HT1080 (cell line): ENCODE measurements around the gene ZNF584. TPM values are rescaled to one million over a fixed set of nuclear protein-coding genes. Genes with fewer than 3 reads are reported as not detected.

ENCODE experiments used
- DNase-seq: peaks from one replicate; pipeline ENCODE4 v3.0.0-alpha.2; 2015; ENCODE audit warnings: low read depth
- small RNA-seq: library from RNA; depleted of rRNA; stranded (forward); fragments of <200 nt; gene quantifications from one replicate; pipeline ENCODE3, GENCODE V24; 2014
- total RNA-seq: library from RNA; depleted of rRNA; stranded (reverse); fragments of >200 nt; shearing (Covaris generic); gene quantifications from 2 replicates; pipeline ENCODE4 v1.2.3, GENCODE V29; 2014; rRNA removed

Gene ZNF584
- total RNA-seq, 1 experiment from 2014 or later = 33.4 TPM

- DNase-seq = no peak
Observed at GRCh38 chr19:58460039-58460438, 51.6 kb downstream of the ZNF584 start.

GRCh38 chr19:58466089-58466759, 57.8 kb downstream of the ZNF584 start:
- DNase-seq = no peak

- peak; percentile 93 for DNase-seq
Observed at GRCh38 chr19:58466760-58467589, 58.5 kb downstream of the ZNF584 start, which contains the start of gene ZNF324. TSS of gene ZNF324 (plus strand) at chr19:58467080. CDS start at chr19:58469186, 2,106 bp downstream.

Small RNA genes within 50 kb of the gene (small RNA-seq; reads per million reads assigned to genes)
- not detected for gene MIR4754
- not detected for gene RNA5SP473

Other genes with a start within 250 kb of the ZNF584 start
- 27.6 and 28.4 TPM in 2 replicates for gene ZNF274, start 225.6 kb upstream of the ZNF584 start, total RNA-seq
- 36.6 and 62.3 TPM in 2 replicates for gene ZNF544, start 179.7 kb upstream of the ZNF584 start, total RNA-seq
- gene ZNF8, start 129.7 kb upstream of the ZNF584 start, total RNA-seq = 3.1 TPM in 2 replicates
- 78.6 and 105 TPM in 2 replicates for gene ERVK3-1, start 103.3 kb upstream of the ZNF584 start, total RNA-seq
- gene ZSCAN22, start 81.7 kb upstream of the ZNF584 start, total RNA-seq = 3.7 and 5.2 TPM in 2 replicates
- 20.3 and 22.8 TPM in 2 replicates for gene A1BG, start 55.2 kb upstream of the ZNF584 start, total RNA-seq
- gene ZNF497, start 45.9 kb upstream of the ZNF584 start, total RNA-seq = 0.67 and 2.1 TPM in 2 replicates
- gene ZNF837, start 27.6 kb upstream of the ZNF584 start, total RNA-seq = 0.08 and 1.4 TPM in 2 replicates
- gene RPS5, start 21.4 kb upstream of the ZNF584 start, total RNA-seq = 3,183 and 4,090 TPM in 2 replicates
- 0.24 TPM in 1 of 2 replicates, not detected in the other for gene RNF225, start 13.0 kb upstream of the ZNF584 start, total RNA-seq
- gene ZNF132, start 31.5 kb downstream of the ZNF584 start, total RNA-seq = 3.5 and 4.3 TPM in 2 replicates
- gene ZNF324B, start 43.0 kb downstream of the ZNF584 start, total RNA-seq = 17.6 and 19.1 TPM in 2 replicates
- 13.5 and 17.2 TPM in 2 replicates for gene ZNF324, start 58.4 kb downstream of the ZNF584 start, total RNA-seq
- gene ZNF446, start 67.7 kb downstream of the ZNF584 start, total RNA-seq = 9.7 and 13.2 TPM in 2 replicates
- 26.3 and 28.9 TPM in 2 replicates for gene SLC27A5, start 103.3 kb downstream of the ZNF584 start, total RNA-seq
- 9.2 and 12.5 TPM in 2 replicates for gene ZBTB45, start 111.2 kb downstream of the ZNF584 start, total RNA-seq
- gene TRIM28, start 135.4 kb downstream of the ZNF584 start, total RNA-seq = 1,553 and 2,010 TPM in 2 replicates
- gene CHMP2A, start 146.5 kb downstream of the ZNF584 start, total RNA-seq = 98.7 and 107 TPM in 2 replicates
- 229 and 237 TPM in 2 replicates for gene UBE2M, start 150.0 kb downstream of the ZNF584 start, total RNA-seq
- 13.5 and 15.5 TPM in 2 replicates for gene MZF1, start 164.7 kb downstream of the ZNF584 start, total RNA-seq